Right lobe of liver (tissue), 6 donors: ENCODE measurements around the gene TPBGL. TPM values are rescaled to one million over a fixed set of nuclear protein-coding genes. Genes with fewer than 3 reads are reported as not detected.
"Not testable (repeated sequence)": the region's sequence is repeated elsewhere in the genome, so short reads cannot be mapped to it uniquely, and the experiment has no call there.

Source experiments
- ATAC-seq, 4 donors: fragments of 200-7000 bp; cut with Tn5 transposase; one replicate each; pipeline ENCODE4 v1.9.1; 2020; ENCODE audit warnings: mild to moderate bottlenecking in 4 of 4, moderate library complexity in 4 of 4
- DNase-seq, 3 donors: peaks; one replicate each; pipeline ENCODE4 v3.0.0-alpha.2; 2020
- H3K27ac ChIP-seq, 3 donors: fragments of 200-600 bp; one replicate each; pipeline ENCODE4 v1.8.0; 2022
- H3K27me3 ChIP-seq, 2 donors: fragments of 200-600 bp; one replicate each; pipeline ENCODE4 v1.8.0; 2022
- H3K36me3 ChIP-seq, 4 donors: fragments of 200-600 bp; sonication (generic) in 1 of 4; one replicate each; pipeline versions ENCODE4 v1.5.1 to v1.8.0; 2017 to 2022; ENCODE audit warnings: control low read depth in 1 of 4
- H3K4me1 ChIP-seq, 4 donors: fragments of 200-600 bp; sonication (generic) in 1 of 4; one replicate each; pipeline versions ENCODE4 v1.5.1 to v1.8.0; 2017 to 2022; ENCODE audit warnings: control low read depth in 1 of 4
- H3K4me3 ChIP-seq, 3 donors: fragments of 200-600 bp; one replicate each; pipeline ENCODE4 v1.8.0; 2022
- H3K9me3 ChIP-seq, 4 donors: fragments of 200-600 bp; sonication (generic) in 1 of 4; one replicate each; pipeline versions ENCODE4 v1.5.1 to v1.8.0; 2017 to 2022; ENCODE audit warnings: control low read depth in 1 of 4
- CTCF ChIP-seq, 4 donors: fragments of 200-600 bp in 3 of 4; fragments of 450-650 bp in 1 of 4; IDR thresholded peaks; one replicate each; pipeline versions ENCODE4 v1.5.1 to v1.8.0; 2016 to 2022; ENCODE audit warnings: antibody characterized with exemption in 4 of 4, mild to moderate bottlenecking in 2 of 4
- POLR2A ChIP-seq: fragments of 450-650 bp; IDR thresholded peaks from one replicate; pipeline ENCODE4 v1.6.1; 2017; ENCODE audit warnings: antibody characterized with exemption, mild to moderate bottlenecking
- WGBS: methylation state at CpG from one replicate; pipeline ENCODE4 v1.1.6; 2018; ENCODE audit warnings: low coverage, low lambda C conversion rate; ENCODE audit not compliant: insufficient coverage; ENCODE audit errors: missing lambda C conversion rate; 5-methylcytosine and 5-hydroxymethylcytosine counted together
- intact Hi-C, 2 donors: fragments of 100-400 bp; cut with DNase I; formaldehyde crosslinking; loops; one replicate each; pipeline versions ENCODE4 v1.11.2 to v1.14.1; 2022
- total RNA-seq, 6 experiments: library from RNA; depleted of rRNA in 2 of 6; stranded (reverse); fragments of >200 nt in 2 of 6; fragmentation: NEBNext Ultra II Directional in 3 of 6; extraction: Animal tissue kit (Norgen Biotek cat#: 25700) in 3 of 6; gene quantifications; one replicate each; pipeline versions ENCODE4 v1.1.0 to v1.2.4, GENCODE V29; 2016 to 2023
- donor health status: DM: no; HTN: yes; CAD: no.
- donor health status: DM: no; HTN: no; CAD: no.
- donor health status: DM: no; HTN: no; CAD: no.
- donor health status: DM: no; HTN: yes; CAD: no.
- donor health status: DM: no; HTN: yes; CAD: no.

TPBGL gene
- total RNA-seq, 6 experiments from 2014 or later, result not detected

GRCh38 chr11:75273411-75274391 is 33.1 kb downstream of the TPBGL start:
- no peak for ATAC-seq
- Histone ChIP-seq H3K27me3 (no peaks in the 10 kb centered on the region), H3K4me3 (no peak overlapping the region), H3K9me3 (no peaks in the 10 kb centered on the region), H3K36me3 (peaks cover 0 to 21% (median 5%) of the 10 kb centered on the region in 4 donors), H3K4me1 (no peaks in the 10 kb centered on the region), H3K27ac (no peak overlapping the region)
- DNase-seq, result peak in 1 of 3 donors; percentile 40
- no peak for TF ChIP-seq POLR2A
- TF ChIP-seq CTCF (IDR thresholded peaks at IDR 0.05), result no peak
- intact Hi-C loops, result no loop called here
- 87% methylated on average over 8 of the region's 15 CpGs for WGBS

GRCh38 chr11:75274716-75275115 is 34.1 kb downstream of the TPBGL start:
- DNase-seq, H3K4me3 ChIP-seq, H3K27me3 ChIP-seq, H3K27ac ChIP-seq, H3K9me3 ChIP-seq, ATAC-seq, H3K4me1 ChIP-seq: not testable (repeated sequence)
- intact Hi-C loops, result loop anchor here in 1 of 2 donors (5.0 kb wide), 1 partner anchor 108 kb away; no protein-coding TSS in a partner anchor
- H3K36me3 ChIP-seq, result peaks cover 0 to 23% (median 5%) of the 10 kb centered on the region in 4 donors
- WGBS, result 83% methylated on average over 1 of the region's 3 CpGs

GRCh38 chr11:75275581-75275980 is 35.0 kb downstream of the TPBGL start:
- 56% methylated on average over 6 of the region's 6 CpGs for WGBS
- peak in 1 of 3 donors; percentile 51 for DNase-seq
- intact Hi-C loops, result loop anchor here in 1 of 2 donors (5.0 kb wide), 1 partner anchor 107 kb away; no protein-coding TSS in a partner anchor
- Histone ChIP-seq H3K9me3 (no peaks in the 10 kb centered on the region), H3K36me3 (peaks cover 0 to 23% (median 5%) of the 10 kb centered on the region in 4 donors), H3K4me3 (no peak overlapping the region), H3K4me1 (no peaks in the 10 kb centered on the region), H3K27ac (peak overlapping the region in 2 of 3 donors; percentile 7 to 16), H3K27me3 (no peaks in the 10 kb centered on the region)
- ATAC-seq, result peak; percentile 52 to 71 (median 60)
- TF ChIP-seq POLR2A, result no peak
- no peak for TF ChIP-seq CTCF (IDR thresholded peaks at IDR 0.05)

GRCh38 chr11:75276186-75276585 is 35.6 kb downstream of the TPBGL start:
- Histone ChIP-seq H3K4me3 (no peak overlapping the region), H3K4me1 (no peaks in the 10 kb centered on the region), H3K27me3 (no peaks in the 10 kb centered on the region), H3K27ac (peak overlapping the region in 1 of 3 donors; percentile 16), H3K9me3 (no peaks in the 10 kb centered on the region), H3K36me3 (peaks cover 0 to 26% (median 5%) of the 10 kb centered on the region in 4 donors)
- DNase-seq, result no peak
- WGBS, result 78% methylated on average over 2 of the region's 2 CpGs
- TF ChIP-seq POLR2A, result no peak
- no peak for ATAC-seq
- intact Hi-C loops, result loop anchor here in 1 of 2 donors (5.0 kb wide), 1 partner anchor 106 kb away; no protein-coding TSS in a partner anchor

GRCh38 chr11:75276686-75277085 is 36.1 kb downstream of the TPBGL start:
- DNase-seq (peak in 1 of 3 donors; percentile 11), ATAC-seq (no peak)
- Histone ChIP-seq H3K9me3 (no peaks in the 10 kb centered on the region), H3K4me1 (no peaks in the 10 kb centered on the region), H3K27me3 (no peaks in the 10 kb centered on the region), H3K36me3 (peaks cover 0 to 26% (median 5%) of the 10 kb centered on the region in 4 donors), H3K4me3 (no peak overlapping the region), H3K27ac (peak overlapping the region in 1 of 3 donors; percentile 16)
- TF ChIP-seq CTCF (IDR thresholded peaks at IDR 0.05) (no peak), POLR2A (no peak)
- WGBS, result 69% methylated on average over 2 of the region's 6 CpGs
- intact Hi-C loops, result loop anchor here in 1 of 2 donors (5.0 kb wide), 1 partner anchor 106 kb away; no protein-coding TSS in a partner anchor
